Measurements from ENCODE around the gene SCARB1. TPM values are rescaled to one million over a fixed set of nuclear protein-coding genes. Genes with fewer than 3 reads are reported as not detected.
A peak's percentile ranks its signal among the peaks of the same experiment; 100 is the strongest.

The SCARB1 gene
- total and polyA plus RNA-seq, 2 experiments from 2014 or later: 31.0 to 62.5 TPM

DNA sequence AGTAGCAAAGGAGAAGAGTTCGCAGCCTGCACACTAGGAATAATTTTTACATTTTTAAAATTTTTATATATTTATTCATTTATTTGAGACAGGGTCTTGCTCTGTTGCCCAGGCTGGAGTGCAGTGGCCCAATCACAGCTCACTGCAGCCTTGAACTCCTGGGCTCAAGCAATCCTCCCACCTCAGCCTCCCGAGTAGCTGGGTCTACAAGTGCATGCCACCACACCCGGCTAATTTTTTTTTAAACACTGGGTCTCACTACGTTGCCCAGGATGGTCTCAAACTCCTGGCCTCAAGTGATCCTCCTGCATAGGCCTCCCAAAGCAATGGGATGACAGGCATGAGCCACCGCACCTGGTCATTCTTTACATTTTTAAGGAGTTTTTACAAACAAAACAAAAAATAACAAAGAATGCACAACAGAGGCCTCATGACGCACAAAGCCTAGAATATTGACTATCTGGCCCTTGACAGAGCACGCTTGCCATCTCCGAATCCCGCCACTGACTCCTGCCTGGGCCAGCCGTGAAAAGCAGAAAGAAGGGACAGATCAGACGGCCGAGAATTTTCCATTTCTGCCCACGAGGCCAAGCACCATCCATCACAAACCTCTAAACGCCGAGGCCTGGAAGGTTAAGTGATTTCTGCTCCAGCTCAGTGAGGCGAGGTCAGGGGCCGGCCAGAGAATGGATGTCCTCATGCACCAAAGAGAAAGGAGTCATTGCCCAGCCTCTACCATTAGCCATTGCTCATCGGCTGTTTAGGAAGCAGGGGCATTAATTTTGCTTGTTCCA is 120.0 kb downstream of the SCARB1 start:
- DNase-seq (ENCODE audit: low spot score) (no peak), ATAC-seq (no peak)
- Histone ChIP-seq H3K36me3 (ENCODE audit: insufficient read depth) (no peaks in the 10 kb centered on the region), H3F3A (replicated peaks; ENCODE audit: low read depth) (0 out of 2 replicates have a peak, but pooled peaks cover 14% of the 10 kb centered on the region), H3K4me3 (no peak overlapping the region), H2AFZ (no peak overlapping the region), H3K27me3 (ENCODE audit: insufficient read depth) (no peaks in the 10 kb centered on the region), H3K9me2 (ENCODE audit: insufficient read depth) (no peaks in the 10 kb centered on the region), H3K79me2 (replicated peaks; ENCODE audit: insufficient read depth) (no peaks in the 10 kb centered on the region), H3K4me1 (ENCODE audit: insufficient read depth) (peaks cover 11% of the 10 kb centered on the region; the same call in 1 of the 2 replicates), H3K27ac (ENCODE audit: low read depth) (no peak overlapping the region), H4K20me1 (replicated peaks; ENCODE audit: insufficient read depth) (no peaks in the 10 kb centered on the region), H3K4me2 (no peak overlapping the region)
- no peaks in the 10 kb centered on the region for H3K36me3 Mint-ChIP-seq (ENCODE audit: low read depth)
- no peak overlapping the region for H3K27ac Mint-ChIP-seq
- peaks cover 26% of the 10 kb centered on the region for H3K4me1 Mint-ChIP-seq
- H3K4me3 Mint-ChIP-seq: no peak overlapping the region
- H3K27me3 Mint-ChIP-seq (ENCODE audit: insufficient read depth, low read depth, poor library complexity): peaks cover 18% of the 10 kb centered on the region
- TF ChIP-seq EZH2phosphoT487 (IDR thresholded peaks at IDR 0.05; ENCODE audit: unreplicated experiment): no peak
- no peaks in the 10 kb centered on the region for H3K9me3 Mint-ChIP-seq

DNA sequence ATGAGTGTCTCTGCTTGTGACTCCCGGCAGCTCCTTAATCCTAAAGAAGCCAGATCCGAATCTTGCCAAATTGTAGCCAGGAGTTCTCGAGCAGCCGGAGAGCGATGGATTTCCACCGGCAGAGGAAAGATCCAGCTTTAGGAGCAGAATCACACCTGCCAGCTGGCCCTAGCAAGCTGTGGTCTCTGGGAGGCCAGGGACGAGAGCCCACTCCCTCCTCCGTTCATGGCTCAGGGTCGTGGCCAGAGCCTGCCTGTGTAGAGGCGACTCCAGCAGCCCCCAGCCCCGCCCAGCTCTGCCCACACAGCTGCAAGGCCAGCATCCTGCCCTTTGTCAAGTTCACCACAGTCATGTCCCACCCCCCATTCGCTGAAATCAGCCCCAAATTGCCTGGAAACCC is 121.0 kb downstream of the SCARB1 start:
- H3K36me3 Mint-ChIP-seq (ENCODE audit: low read depth): no peaks in the 10 kb centered on the region
- DNase-seq (ENCODE audit: low spot score): no peak
- H3K4me3 Mint-ChIP-seq: no peak overlapping the region
- Histone ChIP-seq H3K9me2 (ENCODE audit: insufficient read depth) (no peaks in the 10 kb centered on the region), H3K4me2 (no peak overlapping the region), H2AFZ (peak overlapping the region; percentile 78), H3F3A (replicated peaks; ENCODE audit: low read depth) (0 out of 2 replicates have a peak, but pooled peaks cover 14% of the 10 kb centered on the region), H3K27ac (ENCODE audit: low read depth) (no peak overlapping the region), H3K36me3 (ENCODE audit: insufficient read depth) (no peaks in the 10 kb centered on the region), H4K20me1 (replicated peaks; ENCODE audit: insufficient read depth) (no peaks in the 10 kb centered on the region), H3K79me2 (replicated peaks; ENCODE audit: insufficient read depth) (no peaks in the 10 kb centered on the region), H3K4me1 (ENCODE audit: insufficient read depth) (peaks cover 11% of the 10 kb centered on the region; the same call in 1 of the 2 replicates), H3K27me3 (ENCODE audit: insufficient read depth) (no peaks in the 10 kb centered on the region), H3K4me3 (no peak overlapping the region)
- H3K27ac Mint-ChIP-seq: no peak overlapping the region; the same call in 1 of the 2 replicates
- TF ChIP-seq EZH2phosphoT487 (IDR thresholded peaks at IDR 0.05; ENCODE audit: unreplicated experiment) (no peak), EZH2 (IDR thresholded peaks at IDR 0.05; ENCODE audit: low read depth, unreplicated experiment) (no peak), NANOG (IDR thresholded peaks at IDR 0.05; ENCODE audit: borderline replicate concordance) (no peak), STAT1 (IDR thresholded peaks at IDR 0.05; ENCODE audit: unreplicated experiment) (no peak)
- TF ChIP-seq, protein P1, sequence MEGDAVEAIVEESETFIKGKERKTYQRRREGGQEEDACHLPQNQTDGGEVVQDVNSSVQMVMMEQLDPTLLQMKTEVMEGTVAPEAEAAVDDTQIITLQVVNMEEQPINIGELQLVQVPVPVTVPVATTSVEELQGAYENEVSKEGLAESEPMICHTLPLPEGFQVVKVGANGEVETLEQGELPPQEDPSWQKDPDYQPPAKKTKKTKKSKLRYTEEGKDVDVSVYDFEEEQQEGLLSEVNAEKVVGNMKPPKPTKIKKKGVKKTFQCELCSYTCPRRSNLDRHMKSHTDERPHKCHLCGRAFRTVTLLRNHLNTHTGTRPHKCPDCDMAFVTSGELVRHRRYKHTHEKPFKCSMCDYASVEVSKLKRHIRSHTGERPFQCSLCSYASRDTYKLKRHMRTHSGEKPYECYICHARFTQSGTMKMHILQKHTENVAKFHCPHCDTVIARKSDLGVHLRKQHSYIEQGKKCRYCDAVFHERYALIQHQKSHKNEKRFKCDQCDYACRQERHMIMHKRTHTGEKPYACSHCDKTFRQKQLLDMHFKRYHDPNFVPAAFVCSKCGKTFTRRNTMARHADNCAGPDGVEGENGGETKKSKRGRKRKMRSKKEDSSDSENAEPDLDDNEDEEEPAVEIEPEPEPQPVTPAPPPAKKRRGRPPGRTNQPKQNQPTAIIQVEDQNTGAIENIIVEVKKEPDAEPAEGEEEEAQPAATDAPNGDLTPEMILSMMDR (conservative IDR thresholded peaks at IDR 0.05; ENCODE audit: low read depth in 2 of 2): no peak
- TF ChIP-seq, protein P2, sequence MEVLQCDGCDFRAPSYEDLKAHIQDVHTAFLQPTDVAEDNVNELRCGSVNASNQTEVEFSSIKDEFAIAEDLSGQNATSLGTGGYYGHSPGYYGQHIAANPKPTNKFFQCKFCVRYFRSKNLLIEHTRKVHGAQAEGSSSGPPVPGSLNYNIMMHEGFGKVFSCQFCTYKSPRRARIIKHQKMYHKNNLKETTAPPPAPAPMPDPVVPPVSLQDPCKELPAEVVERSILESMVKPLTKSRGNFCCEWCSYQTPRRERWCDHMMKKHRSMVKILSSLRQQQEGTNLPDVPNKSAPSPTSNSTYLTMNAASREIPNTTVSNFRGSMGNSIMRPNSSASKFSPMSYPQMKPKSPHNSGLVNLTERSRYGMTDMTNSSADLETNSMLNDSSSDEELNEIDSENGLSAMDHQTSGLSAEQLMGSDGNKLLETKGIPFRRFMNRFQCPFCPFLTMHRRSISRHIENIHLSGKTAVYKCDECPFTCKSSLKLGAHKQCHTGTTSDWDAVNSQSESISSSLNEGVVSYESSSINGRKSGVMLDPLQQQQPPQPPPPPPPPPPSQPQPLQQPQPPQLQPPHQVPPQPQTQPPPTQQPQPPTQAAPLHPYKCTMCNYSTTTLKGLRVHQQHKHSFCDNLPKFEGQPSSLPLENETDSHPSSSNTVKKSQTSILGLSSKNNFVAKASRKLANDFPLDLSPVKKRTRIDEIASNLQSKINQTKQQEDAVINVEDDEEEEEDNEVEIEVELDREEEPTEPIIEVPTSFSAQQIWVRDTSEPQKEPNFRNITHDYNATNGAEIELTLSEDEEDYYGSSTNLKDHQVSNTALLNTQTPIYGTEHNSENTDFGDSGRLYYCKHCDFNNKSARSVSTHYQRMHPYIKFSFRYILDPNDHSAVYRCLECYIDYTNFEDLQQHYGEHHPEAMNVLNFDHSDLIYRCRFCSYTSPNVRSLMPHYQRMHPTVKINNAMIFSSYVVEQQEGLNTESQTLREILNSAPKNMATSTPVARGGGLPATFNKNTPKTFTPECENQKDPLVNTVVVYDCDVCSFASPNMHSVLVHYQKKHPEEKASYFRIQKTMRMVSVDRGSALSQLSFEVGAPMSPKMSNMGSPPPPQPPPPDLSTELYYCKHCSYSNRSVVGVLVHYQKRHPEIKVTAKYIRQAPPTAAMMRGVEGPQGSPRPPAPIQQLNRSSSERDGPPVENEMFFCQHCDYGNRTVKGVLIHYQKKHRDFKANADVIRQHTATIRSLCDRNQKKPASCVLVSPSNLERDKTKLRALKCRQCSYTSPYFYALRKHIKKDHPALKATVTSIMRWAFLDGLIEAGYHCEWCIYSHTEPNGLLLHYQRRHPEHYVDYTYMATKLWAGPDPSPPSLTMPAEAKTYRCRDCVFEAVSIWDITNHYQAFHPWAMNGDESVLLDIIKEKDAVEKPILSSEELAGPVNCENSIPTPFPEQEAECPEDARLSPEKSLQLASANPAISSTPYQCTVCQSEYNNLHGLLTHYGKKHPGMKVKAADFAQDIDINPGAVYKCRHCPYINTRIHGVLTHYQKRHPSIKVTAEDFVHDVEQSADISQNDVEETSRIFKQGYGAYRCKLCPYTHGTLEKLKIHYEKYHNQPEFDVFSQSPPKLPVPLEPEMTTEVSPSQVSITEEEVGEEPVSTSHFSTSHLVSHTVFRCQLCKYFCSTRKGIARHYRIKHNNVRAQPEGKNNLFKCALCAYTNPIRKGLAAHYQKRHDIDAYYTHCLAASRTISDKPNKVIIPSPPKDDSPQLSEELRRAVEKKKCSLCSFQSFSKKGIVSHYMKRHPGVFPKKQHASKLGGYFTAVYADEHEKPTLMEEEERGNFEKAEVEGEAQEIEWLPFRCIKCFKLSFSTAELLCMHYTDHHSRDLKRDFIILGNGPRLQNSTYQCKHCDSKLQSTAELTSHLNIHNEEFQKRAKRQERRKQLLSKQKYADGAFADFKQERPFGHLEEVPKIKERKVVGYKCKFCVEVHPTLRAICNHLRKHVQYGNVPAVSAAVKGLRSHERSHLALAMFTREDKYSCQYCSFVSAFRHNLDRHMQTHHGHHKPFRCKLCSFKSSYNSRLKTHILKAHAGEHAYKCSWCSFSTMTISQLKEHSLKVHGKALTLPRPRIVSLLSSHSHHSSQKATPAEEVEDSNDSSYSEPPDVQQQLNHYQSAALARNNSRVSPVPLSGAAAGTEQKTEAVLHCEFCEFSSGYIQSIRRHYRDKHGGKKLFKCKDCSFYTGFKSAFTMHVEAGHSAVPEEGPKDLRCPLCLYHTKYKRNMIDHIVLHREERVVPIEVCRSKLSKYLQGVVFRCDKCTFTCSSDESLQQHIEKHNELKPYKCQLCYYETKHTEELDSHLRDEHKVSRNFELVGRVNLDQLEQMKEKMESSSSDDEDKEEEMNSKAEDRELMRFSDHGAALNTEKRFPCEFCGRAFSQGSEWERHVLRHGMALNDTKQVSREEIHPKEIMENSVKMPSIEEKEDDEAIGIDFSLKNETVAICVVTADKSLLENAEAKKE (CRISPR knock-in tag; IDR thresholded peaks at IDR 0.05): no peak
- no peaks in the 10 kb centered on the region for H3K9me3 Mint-ChIP-seq
- peaks cover 14% of the 10 kb centered on the region for H3K27me3 Mint-ChIP-seq (ENCODE audit: insufficient read depth, low read depth, poor library complexity)
- H3K4me1 Mint-ChIP-seq: peaks cover 30% of the 10 kb centered on the region
- ATAC-seq: no peak

All from GM23338 (cell line).